Right atrium auricular region (tissue), 2 donors: ENCODE measurements around the gene PLK5. TPM values are rescaled to one million over a fixed set of nuclear protein-coding genes. Genes with fewer than 3 reads are reported as not detected.
A peak's percentile ranks its signal among the peaks of the same experiment; 100 is the strongest.

ENCODE experiments used
- DNase-seq: peaks from one replicate; pipeline ENCODE4 v3.0.0-alpha.2; 2019; ENCODE audit warnings: low spot score
- H3K27ac ChIP-seq, 2 donors: fragments of 200-600 bp; sonication (generic); 1 replicate in 1 of 2; 2 replicates in 1 of 2; pipeline ENCODE4 v1.5.1; 2016 to 2019
- H3K27me3 ChIP-seq, 2 donors: fragments of 200-600 bp; sonication (generic); one replicate each; pipeline versions ENCODE4 v1.5.1 to v1.6.0; 2017 to 2019
- H3K36me3 ChIP-seq: fragments of 200-600 bp; sonication (generic); one replicate; pipeline ENCODE4 v1.5.1; 2016
- H3K4me1 ChIP-seq, 2 donors: fragments of 200-600 bp; sonication (generic); one replicate each; pipeline versions ENCODE4 v1.5.1 to v1.6.0; 2017 to 2019
- H3K4me3 ChIP-seq, 2 donors: fragments of 200-600 bp; sonication (generic); 1 replicate in 1 of 2; 2 replicates in 1 of 2; pipeline ENCODE4 v1.5.1; 2017 to 2019; ENCODE audit warnings: mild to moderate bottlenecking in 1 of 2, moderate library complexity in 1 of 2
- H3K9me3 ChIP-seq, 2 donors: fragments of 200-600 bp; sonication (generic); one replicate each; pipeline ENCODE4 v1.5.1; 2019
- total RNA-seq, 2 donors: library from RNA; depleted of rRNA; stranded (reverse); fragments of >200 nt; gene quantifications; one replicate each; pipeline ENCODE4 v1.1.0, GENCODE V29; 2016
- TF ChIP-seq, protein P1 (sequence below), 2 donors: fragments of 200-600 bp; sonication (generic); IDR thresholded peaks; one replicate each; pipeline ENCODE4 v1.5.1; 2019; ENCODE audit warnings: antibody characterized with exemption in 2 of 2

PLK5 gene
- total RNA-seq, 2 donors from 2014 or later, result not detected

DNA sequence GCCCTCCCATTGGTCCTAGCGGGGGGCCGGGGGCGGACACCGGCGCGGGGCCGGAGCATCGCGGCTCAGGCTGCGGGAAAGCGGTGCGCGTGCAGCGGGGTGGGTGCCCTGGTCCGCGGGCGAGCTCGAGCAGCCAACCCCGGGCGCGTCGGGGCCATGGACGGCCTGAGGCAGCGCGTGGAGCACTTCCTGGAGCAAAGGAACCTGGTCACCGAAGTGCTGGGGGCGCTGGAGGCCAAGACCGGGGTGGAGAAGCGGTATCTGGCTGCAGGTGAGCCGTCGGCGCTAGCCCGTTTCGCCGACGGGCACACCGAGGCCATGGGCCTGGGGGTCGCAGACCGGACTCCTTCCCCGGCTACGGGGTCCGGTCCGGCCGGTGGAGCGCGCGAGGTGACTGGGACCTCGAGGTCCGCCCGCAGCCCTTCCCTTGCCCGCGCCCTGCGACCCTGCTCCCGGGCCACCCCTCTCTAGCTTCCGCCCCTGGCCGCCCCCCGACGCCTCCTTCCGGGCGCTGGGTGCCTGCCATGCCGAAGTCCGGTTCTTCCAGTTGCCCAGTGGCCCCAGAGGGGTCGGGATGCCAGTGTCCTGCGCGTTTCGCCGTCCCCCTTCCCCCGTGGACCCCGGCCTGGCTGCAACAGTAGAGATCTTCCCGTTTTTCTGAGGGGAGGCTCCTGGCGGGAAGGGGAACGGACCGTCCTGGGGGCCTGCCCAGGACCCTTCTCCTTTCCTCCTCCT, 32.6 kb upstream of the PLK5 start, which contains the start of gene REEP6:
Gene REEP6, plus strand, starts transcription at position 68 of the 735 bp plus-strand sequence. Its CDS starts 89 bp downstream, at position 157.
- TF ChIP-seq, protein P1, sequence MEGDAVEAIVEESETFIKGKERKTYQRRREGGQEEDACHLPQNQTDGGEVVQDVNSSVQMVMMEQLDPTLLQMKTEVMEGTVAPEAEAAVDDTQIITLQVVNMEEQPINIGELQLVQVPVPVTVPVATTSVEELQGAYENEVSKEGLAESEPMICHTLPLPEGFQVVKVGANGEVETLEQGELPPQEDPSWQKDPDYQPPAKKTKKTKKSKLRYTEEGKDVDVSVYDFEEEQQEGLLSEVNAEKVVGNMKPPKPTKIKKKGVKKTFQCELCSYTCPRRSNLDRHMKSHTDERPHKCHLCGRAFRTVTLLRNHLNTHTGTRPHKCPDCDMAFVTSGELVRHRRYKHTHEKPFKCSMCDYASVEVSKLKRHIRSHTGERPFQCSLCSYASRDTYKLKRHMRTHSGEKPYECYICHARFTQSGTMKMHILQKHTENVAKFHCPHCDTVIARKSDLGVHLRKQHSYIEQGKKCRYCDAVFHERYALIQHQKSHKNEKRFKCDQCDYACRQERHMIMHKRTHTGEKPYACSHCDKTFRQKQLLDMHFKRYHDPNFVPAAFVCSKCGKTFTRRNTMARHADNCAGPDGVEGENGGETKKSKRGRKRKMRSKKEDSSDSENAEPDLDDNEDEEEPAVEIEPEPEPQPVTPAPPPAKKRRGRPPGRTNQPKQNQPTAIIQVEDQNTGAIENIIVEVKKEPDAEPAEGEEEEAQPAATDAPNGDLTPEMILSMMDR (IDR thresholded peaks at IDR 0.05), result no peak
- peaks cover 0 to 17% of the 10 kb centered on the region in 2 donors for H3K4me1 ChIP-seq
- peak within 1 kb of the TSS; percentile 80 for H3K27ac ChIP-seq
- peak within 1 kb of the TSS; percentile 40 to 63 for H3K4me3 ChIP-seq
- DNase-seq, result no peak
- no peaks in the 10 kb centered on the region for H3K9me3 ChIP-seq
- no peaks in the 10 kb centered on the region for H3K36me3 ChIP-seq
- no peaks in the 10 kb centered on the region for H3K27me3 ChIP-seq

DNA sequence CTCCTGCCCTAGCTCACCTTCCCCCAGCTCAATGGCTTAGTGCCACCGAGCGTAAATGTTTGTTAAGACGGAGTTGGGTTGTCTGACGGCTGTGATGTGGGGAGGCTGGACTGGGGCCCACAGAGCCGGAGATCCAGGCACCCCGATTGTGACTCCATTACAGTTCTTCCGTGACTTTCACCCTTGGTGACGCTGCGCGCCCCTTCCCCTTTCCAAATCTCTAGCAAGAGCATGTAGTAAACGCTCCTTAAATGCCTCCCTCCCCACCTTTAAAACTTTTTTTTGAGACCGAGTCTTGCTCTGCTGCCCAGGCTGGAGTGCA, 32.1 kb upstream of the PLK5 start:
- Histone ChIP-seq H3K36me3 (no peaks in the 10 kb centered on the region), H3K27me3 (no peaks in the 10 kb centered on the region), H3K4me1 (peaks cover 0 to 17% of the 10 kb centered on the region in 2 donors), H3K4me3 (no peak overlapping the region), H3K9me3 (no peaks in the 10 kb centered on the region), H3K27ac (no peak overlapping the region)
- TF ChIP-seq, protein P1 (IDR thresholded peaks at IDR 0.05), result no peak
- DNase-seq, result no peak

DNA sequence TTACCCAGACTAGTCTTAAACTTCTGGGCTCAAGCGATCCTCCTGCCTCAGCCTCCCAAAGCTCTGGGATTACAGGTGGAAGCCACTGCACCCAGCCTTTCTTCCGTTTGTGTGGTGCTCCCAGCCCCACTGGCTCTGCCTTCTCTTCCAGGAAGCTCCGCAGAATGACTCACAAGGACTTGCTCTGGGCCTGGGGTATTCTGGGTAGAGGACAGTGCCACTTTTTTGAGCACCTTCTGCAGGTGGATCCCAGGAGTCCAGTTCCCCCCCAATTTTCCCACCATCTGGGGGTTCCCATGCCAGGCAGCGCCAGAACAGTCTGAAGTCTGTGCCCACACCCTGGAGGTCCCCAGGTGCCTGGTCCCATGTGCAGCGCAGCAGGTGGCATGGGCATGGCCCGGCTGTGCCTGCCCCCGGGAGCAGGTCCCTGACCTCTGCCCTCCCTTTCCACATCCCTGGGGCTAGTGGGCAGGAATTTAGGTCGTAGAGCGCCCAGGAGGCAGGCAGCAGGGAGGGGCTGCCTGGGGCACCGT, 31.3 kb upstream of the PLK5 start:
- TF ChIP-seq, protein P1 (IDR thresholded peaks at IDR 0.05), result no peak
- no peak for DNase-seq
- no peaks in the 10 kb centered on the region for H3K9me3 ChIP-seq
- no peaks in the 10 kb centered on the region for H3K27me3 ChIP-seq
- peaks cover 0 to 17% of the 10 kb centered on the region in 2 donors for H3K4me1 ChIP-seq
- H3K4me3 ChIP-seq, result no peak overlapping the region
- no peak overlapping the region for H3K27ac ChIP-seq
- H3K36me3 ChIP-seq, result no peaks in the 10 kb centered on the region

DNA sequence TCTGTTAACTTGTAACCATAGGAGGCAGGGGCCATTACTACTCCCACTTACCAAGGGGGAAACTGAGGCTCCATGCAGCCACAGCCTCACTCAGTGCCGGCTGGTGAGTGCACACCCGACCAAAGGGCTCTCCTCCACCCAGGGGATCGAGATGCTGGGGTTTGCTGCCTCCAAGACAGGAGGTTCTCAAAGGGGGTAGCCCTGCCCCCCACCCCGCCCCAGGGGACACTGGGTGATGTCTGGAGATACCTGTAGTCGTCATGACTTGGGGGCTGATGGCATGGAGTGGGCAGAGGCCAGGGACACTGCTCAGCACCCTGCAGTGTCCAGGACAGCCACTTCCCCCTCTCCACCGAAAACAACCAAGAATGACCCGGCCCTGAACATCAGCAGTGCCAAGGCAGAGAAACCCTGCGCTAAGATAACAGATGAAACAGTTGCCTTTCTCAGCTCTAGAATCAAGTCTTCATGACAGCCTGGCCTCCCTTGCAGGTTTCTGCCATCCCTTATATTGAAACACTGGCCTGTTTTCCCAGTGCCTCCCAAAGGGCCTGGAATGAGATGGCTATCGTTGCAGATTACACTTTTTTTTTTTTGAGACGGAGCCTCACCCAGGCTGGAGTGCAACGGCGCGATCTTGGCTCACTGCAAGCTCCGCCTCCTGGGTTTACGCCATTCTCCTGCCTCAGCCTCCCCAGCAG, 29.6 kb upstream of the PLK5 start:
- TF ChIP-seq, protein P1 (IDR thresholded peaks at IDR 0.05), result no peak
- DNase-seq, result no peak

DNA sequence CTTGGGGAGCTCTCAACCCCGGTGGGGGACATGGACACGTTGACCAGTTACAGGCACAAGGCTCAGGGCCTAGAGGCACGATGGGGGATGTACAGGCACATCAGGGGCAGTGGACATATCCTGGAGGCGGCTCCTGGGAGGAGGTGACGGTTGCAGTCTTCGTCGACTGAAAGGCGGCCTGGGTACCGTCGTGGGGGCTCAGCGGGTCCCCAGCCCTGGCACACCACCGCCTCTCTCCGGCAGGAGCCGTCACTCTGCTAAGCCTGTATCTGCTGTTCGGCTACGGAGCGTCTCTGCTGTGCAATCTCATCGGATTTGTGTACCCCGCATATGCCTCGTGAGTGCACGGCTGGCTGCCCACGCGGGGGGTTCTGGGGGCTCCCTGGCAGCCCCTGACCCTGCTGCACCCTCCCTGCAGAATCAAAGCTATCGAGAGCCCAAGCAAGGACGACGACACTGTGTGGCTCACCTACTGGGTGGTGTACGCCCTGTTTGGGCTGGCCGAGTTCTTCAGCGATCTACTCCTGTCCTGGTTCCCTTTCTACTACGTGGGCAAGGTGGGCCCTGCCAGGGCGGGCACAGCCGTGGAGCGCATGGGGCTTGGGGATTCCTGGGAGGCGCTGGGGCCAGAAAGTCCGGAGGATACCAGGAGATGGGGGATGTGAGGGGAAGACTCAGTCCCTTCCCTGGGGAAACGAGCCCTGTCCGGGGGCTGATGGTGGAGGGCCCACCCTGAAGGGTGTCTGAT, 28.7 kb upstream of the PLK5 start:
- TF ChIP-seq, protein P1 (IDR thresholded peaks at IDR 0.05), result no peak
- no peak overlapping the region for H3K4me3 ChIP-seq
- no peaks in the 10 kb centered on the region for H3K36me3 ChIP-seq
- peaks cover 0 to 9% of the 10 kb centered on the region in 2 donors for H3K4me1 ChIP-seq
- no peaks in the 10 kb centered on the region for H3K27me3 ChIP-seq
- H3K9me3 ChIP-seq, result no peaks in the 10 kb centered on the region
- no peak overlapping the region for H3K27ac ChIP-seq
- DNase-seq, result no peak

More for the DNA sequence above, 29.6 kb upstream of the PLK5 start:
- H3K27me3 ChIP-seq, result no peaks in the 10 kb centered on the region
- H3K4me3 ChIP-seq, result no peak overlapping the region
- no peaks in the 10 kb centered on the region for H3K36me3 ChIP-seq
- H3K9me3 ChIP-seq, result no peaks in the 10 kb centered on the region
- no peak overlapping the region for H3K27ac ChIP-seq
- peaks cover 0 to 17% of the 10 kb centered on the region in 2 donors for H3K4me1 ChIP-seq
